ENCODE data around the gene THSD1.

GRCh38 chr13:52374873-52375411 lies 31.0 kb downstream of the THSD1 start:
- TF ChIP-seq CTCF (IDR thresholded peaks at IDR 0.05): no peak
- no peak for TF ChIP-seq POLR2A (IDR thresholded peaks at IDR 0.05)

Data from esophagus squamous epithelium (tissue), 4 donors.